SKM-1 (cell line): ENCODE data around the gene MEOX1.

ENCODE experiments used
- DNase-seq: peaks from one replicate; lab custom pipeline; 2025; ENCODE audit not compliant: unreplicated experiment; lab: John Stamatoyannopoulos, UW

The MEOX1 gene

DNA sequence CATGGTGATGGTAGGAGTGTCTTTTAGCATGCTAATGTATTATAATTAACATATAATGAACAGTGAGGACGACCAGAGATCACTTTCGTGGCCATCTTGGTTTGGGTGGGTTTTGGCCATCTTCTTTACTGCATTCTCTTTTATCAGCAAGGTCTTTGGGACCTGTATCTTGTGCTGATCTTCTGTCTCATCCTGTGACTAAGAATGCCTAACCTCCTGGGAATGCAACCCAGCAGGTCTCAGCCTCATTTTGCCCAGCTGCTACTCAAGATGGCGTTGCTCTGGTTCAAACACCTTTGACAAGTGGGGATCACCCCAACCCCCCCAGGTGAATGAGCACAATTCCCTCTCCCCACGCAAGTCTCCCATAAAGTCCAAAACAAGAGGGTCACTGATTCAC lies 66.3 kb downstream of the MEOX1 start:
- DNase-seq, result no peak

GRCh38 chr17:43591779-43592562 lies 69.8 kb downstream of the MEOX1 start:
- no peak for DNase-seq

DNA sequence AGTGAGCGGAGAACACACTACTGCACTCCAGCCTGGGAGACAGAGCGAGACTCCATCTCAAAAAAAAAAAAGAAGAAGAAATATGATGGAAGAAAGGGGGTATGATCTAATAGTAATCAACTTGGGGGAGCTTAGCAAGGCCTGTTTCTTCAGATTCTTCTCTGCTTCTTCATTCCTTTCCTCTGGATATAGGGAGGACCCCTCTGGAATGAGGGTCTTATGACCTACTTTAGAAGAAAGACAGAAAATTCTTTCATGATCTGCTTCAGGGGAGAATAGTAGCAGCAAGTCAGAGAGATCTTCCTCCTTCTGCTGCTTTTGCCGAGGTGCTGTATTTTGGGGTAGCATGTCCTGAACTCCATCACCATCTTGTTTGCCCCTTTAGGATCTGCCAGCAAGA lies 70.7 kb downstream of the MEOX1 start:
- no peak for DNase-seq
